A549 (cell line): ENCODE results near the gene SLC16A5.

Source experiments
- POLR2A ChIP-seq: IDR thresholded peaks from 2 replicates; pipeline ENCODE4 v1.6.1; 2012; ENCODE audit warnings: mild to moderate bottlenecking, low read length
- RFX5 ChIP-seq: fragments of 450-650 bp; IDR thresholded peaks from 2 replicates; pipeline ENCODE4 v1.7.1; 2014; ENCODE audit warnings: antibody characterized with exemption, mild to moderate bottlenecking, moderate library complexity
- SREBF2 ChIP-seq: fragments of 450-650 bp; IDR thresholded peaks from 2 replicates; pipeline ENCODE4 v1.6.1; 2014; ENCODE audit warnings: mild to moderate bottlenecking, moderate library complexity
- ZC3H11A ChIP-seq: fragments of 450-650 bp; IDR thresholded peaks from 2 replicates; pipeline ENCODE4 v1.6.1; 2014; ENCODE audit warnings: antibody characterized with exemption, mild to moderate bottlenecking
- TF ChIP-seq, protein P1 (sequence below): fragments of >200 bp; sonication (Bioruptor Twin); formaldehyde crosslinking; IDR thresholded peaks from 3 replicates; pipeline ENCODE4 v1.5.1; 2016

DNA sequence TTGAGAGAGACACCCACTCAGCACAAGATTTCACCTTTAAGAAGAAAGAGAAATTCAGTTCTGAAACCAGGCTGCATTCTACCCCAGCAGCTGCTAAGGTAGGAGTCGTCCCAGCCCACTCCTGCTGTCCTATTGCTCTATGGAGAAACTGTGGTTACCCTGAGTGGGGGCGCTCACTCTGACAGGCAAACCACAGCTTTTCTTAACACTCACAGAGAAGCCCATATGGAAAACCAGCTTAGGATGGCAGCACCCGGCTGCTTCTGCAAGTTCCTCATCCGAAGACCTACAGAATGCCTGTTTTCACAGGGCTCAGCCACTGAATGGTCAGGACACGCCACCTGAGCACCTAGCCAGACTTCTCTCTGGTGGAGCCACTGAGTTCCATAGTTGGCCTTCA, 48.5 kb upstream of the SLC16A5 start:
- TF ChIP-seq, protein P1, sequence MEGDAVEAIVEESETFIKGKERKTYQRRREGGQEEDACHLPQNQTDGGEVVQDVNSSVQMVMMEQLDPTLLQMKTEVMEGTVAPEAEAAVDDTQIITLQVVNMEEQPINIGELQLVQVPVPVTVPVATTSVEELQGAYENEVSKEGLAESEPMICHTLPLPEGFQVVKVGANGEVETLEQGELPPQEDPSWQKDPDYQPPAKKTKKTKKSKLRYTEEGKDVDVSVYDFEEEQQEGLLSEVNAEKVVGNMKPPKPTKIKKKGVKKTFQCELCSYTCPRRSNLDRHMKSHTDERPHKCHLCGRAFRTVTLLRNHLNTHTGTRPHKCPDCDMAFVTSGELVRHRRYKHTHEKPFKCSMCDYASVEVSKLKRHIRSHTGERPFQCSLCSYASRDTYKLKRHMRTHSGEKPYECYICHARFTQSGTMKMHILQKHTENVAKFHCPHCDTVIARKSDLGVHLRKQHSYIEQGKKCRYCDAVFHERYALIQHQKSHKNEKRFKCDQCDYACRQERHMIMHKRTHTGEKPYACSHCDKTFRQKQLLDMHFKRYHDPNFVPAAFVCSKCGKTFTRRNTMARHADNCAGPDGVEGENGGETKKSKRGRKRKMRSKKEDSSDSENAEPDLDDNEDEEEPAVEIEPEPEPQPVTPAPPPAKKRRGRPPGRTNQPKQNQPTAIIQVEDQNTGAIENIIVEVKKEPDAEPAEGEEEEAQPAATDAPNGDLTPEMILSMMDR = no peak
- no peak for TF ChIP-seq POLR2A
- TF ChIP-seq SREBF2 = no peak
- no peak for TF ChIP-seq ZC3H11A
- no peak for TF ChIP-seq RFX5
